GM19351 (cell line): Measurements from ENCODE around the gene NDFIP2.
"Not testable (repeated sequence)": the region's sequence is repeated elsewhere in the genome, so short reads cannot be mapped to it uniquely, and the experiment has no call there.

Source experiments
- ATAC-seq: cut with Tn5 transposase; IDR thresholded peaks from one replicate; pipeline ENCODE4 v1.9.1; 2021; ENCODE audit warnings: mild to moderate bottlenecking, moderate library complexity; ENCODE audit not compliant: unreplicated experiment

The NDFIP2 gene

DNA sequence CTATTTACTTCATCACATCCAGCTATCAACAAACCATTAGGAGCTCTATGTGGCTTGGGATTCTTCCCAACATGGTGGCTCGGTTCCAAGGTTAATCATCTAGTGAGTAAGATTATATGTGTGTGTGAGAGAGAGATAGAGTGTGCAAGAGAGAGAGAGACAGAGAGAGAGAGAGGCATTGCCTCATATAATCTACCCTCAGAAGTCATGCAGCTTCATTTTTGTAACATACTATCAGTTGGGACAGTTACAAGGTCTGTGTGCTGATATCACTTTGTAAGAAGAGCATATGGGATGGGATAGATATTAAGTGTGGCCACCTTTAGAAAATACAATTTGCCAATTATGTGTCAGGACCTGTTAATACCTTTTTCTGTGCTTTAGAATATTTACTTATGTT, 104.1 kb downstream of the NDFIP2 start:
- ATAC-seq, result no peak

DNA sequence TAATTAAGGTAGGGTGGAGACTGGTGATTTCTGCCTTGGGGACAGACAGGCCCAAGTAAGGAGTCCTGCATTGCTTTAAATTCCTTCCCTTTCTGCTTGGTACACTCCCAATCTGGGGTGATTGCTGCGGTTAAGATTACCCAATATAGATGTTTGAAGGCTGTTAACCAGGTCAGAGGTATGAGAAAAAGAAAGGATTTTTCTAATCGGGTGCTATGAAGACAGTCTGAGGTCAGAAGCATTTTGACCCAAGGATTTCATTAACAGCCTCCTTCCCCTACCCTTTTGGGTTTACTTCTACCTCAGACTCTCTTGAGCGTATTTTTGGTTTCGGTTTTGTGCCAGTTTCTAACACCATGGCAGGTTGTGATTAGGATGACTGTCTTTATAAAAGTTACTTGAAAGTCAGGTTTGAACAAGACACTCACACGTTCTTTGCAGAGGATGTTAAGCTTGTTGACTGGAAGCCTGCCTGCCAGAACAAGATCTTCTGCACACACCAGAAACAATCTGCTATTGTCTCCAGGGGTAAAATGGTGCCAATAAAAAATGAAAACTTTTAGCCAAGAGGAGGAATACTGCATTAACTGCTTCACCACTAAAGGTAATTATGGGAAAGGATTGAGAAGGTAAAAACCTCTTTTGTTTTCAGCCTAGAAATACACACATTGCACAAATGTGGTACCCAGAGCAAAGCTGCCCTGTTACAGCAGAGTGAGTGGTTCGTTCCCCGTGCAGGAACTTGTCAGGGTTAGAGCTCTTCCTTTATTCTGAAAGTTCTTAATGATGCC, 108.8 kb downstream of the NDFIP2 start:
- ATAC-seq, result no peak

DNA sequence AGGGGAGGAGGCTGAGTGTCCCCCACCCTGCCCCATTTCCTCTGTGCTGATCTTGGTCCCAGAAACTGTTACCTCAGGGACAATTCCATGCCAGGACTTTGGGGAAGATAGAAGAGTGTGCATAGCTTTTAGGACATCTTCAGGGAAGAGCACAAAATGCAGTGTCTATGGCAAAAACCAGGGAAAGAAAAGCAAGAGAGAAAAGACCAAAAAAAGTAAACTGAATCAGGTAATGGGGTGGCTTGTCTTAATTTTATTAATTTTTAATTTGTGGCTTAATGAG, 109.4 kb downstream of the NDFIP2 start:
- no peak for ATAC-seq

DNA sequence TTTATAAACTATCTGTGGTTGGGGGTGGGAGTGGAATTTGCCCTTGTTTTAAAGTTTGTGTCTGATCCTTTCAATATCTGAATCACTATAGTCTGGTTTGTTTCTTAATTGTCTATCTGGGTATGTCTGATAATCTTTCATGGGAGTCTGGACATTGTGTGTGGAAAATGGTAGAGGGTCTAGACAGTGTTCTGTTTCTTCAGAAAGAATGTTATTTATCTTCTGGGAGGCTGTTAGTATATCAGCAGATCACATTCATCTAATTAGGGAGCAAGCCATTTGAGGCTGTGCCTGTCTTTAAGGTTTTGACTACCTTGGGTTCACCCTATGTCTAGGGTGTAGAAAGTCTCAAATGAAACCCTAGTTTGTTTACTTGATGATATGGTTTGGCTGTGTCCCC, 110.5 kb downstream of the NDFIP2 start:
- no peak for ATAC-seq

DNA sequence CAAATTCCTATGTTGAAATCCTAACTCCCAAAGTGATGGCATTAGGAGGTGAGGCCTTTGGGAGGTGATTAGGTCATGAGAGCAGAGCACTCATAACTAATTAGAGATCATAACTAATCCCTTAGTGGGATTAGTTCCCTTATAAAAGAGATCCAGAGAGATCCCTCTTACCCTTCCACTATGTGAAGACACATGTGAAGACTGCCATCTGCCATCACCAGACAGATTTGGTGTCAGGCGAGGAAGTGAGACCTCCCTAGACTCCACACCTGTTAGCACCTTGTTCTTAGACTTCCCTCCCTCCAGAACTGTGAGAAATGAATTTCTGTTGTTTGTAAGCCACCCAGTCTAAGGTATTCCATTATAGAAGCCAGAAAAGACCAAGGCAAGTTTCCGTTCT, 112.2 kb downstream of the NDFIP2 start:
- ATAC-seq, result no peak

DNA sequence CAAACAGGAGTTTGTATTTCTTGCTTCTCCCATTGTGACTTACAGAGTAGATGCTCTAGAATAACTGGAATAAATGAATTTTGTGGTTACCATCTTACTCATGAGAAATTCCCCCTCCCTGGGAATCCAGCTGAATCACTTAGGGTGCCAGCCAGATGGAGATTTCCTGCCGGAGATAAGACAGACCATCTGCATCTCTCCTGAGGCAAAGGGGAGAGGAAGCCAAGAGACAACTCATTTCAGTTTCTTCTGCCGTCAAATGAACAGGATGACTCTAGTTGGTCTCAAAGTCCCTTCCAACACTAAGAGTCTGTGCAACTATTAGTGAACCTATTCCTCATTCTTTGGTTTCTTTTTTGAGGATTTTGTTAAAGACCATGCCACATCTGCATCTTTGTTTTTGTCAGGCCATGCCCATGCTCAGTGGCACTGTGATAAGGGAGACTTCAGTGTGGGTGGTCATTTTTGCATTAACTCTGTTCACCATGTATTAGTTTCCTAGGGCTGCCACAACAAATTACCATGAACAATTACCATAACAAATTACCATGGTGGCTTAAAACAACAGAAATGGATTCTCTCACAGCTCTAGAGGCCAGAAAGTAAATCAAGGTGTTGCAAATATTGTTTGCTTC, 112.8 kb downstream of the NDFIP2 start:
- no peak for ATAC-seq

DNA sequence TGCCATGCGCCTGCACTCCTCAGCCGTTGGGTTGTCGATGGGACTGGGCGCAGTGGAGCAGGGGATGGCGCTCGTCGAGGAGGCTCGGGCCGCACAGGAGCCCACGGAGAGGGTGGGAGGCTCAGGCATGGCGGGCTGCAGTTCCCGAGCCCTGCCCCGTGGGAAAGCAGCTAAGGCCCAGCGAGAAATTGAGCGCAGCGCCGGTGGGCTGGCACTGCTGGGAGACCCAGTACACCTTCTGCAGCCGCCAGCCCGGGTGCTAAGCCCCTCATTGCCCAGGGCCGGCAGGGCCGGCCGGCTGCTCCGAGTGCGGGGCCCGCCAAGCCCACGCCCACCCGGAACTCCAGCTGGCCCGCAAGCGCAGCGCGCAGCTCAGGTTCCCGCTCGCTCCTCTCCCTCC, 119.2 kb downstream of the NDFIP2 start:
- not testable (repeated sequence) for ATAC-seq

DNA sequence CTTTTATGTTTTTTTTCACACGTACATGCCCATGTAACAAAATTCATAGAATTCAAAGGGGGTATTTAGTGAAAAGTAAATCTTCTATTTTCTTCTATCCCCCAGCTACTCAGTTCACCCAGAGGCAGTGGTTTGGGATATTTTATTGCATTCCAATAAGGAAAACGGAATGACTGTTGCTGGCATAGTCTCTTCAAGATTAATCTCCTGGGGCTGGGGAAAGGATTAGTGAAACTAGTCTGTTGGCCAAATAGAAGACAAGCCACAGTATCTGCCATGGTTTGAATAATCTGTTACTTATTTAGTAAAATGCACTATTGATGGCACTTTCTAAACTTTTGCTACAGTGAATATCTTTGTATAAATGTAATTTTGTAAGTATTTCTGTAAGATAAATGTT, 122.0 kb downstream of the NDFIP2 start:
- ATAC-seq, result no peak

DNA sequence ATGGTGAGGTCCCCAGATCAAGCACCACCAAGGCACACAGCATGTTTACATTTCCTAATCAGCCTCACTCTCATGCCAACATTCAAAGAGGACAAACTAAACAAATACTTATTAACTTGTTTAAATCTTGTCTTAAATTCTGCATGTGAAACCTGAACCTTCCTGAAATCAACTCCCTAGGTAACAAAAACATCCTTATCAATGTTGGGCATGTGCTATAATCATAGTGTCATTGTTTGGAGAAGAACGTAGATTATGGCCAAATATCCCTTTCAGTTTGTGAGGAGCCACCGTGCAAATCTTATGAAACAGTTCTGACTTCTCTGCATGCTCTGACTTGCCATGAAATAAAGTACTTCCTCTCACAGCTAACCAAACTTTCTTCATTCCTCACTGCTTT, 123.8 kb downstream of the NDFIP2 start:
- ATAC-seq, result peak; percentile 74
